GM19239 (cell line): ENCODE measurements around the gene MED15.

Experiments
- DNase-seq: peaks from one replicate; pipeline ENCODE4 v3.0.0; 2011; ENCODE audit warnings: low spot score; ENCODE audit not compliant: insufficient read length
- FAIRE-seq: peaks from 2 replicates; lab custom pipeline; 2011; peaks lifted over from hg19 to GRCh38; lab: Jason Lieb, UNC

Gene MED15

DNA sequence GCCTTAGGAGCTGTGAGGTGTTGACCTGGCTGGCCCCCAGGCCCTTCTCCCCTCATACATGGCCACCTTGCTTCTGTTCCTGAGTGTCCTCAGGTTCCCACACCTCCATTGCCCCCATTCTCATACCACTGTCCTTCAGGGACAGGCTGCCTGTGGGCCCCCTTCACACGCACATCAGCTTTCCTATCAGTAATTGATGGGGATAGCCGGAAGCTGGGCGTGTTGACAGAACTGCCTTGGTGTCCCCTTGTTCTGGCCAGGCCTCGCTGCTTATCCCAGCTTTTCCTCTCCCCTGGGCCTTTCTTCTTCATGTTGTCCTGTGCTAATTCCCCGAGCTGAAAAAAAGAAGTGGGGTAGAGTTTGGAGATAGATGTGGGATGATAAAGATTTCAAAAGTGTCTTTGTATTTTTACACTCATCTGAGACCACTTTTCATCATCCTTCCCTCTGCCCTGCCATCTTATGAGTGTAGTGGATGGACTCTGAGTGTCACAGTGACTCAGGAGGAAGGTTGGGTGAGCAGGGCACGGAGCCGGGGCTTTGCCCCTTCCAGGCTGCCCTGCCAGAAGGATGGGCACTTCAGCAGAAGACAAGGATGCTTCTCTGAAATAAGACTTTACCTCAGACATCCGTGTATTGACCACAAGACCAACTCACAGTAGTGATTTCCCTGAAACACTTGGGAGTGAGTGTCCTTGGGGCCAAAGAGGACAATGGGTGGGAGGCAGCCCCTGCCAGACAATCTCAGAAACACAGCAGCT, 42.8 kb downstream of the MED15 start:
- no peak for FAIRE-seq
- DNase-seq = no peak

DNA sequence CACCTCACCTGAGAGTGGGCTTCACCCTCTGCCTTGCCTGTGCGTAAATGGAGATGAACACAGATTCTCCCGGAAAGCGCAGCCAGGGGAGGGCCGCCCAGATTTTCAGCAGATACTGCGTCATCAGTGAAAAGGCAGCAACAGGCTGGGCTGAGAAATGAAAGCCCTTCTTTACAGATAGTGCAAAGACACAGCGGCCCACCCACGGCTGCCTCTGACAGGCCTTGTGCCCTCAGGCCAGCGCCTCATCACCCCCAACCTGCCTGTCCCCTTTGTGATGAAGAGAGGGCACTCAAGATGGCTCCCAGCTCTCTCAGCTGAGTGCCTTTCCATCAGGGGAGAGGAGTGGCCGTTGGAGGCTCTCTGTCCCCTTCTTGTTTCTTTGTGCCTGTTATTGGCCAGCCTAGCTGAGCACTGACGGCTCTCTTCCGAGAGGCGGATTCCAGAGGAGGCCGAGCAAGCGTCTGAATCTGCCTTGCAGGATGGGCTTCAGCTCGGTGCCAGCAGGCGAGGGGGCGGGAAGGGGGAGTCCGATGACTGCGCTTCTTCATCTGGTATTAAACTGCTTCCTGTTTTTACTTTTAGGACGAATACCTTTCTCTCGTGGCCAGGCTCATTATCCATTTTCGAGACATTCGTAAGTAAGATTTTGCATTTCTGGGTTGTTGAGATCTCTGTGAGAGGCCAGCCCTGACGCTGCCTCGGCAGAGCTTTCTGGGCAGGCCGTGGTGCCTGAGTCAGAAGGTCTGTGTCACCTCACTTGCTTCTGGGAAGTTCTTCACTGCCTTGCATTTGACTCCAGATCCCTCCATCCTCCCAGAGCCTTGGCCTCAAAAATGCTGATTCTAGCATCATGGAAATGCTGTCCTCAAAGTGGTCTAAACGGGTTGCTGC, 43.7 kb downstream of the MED15 start:
- DNase-seq = no peak
- peak; percentile 39 for FAIRE-seq

DNA sequence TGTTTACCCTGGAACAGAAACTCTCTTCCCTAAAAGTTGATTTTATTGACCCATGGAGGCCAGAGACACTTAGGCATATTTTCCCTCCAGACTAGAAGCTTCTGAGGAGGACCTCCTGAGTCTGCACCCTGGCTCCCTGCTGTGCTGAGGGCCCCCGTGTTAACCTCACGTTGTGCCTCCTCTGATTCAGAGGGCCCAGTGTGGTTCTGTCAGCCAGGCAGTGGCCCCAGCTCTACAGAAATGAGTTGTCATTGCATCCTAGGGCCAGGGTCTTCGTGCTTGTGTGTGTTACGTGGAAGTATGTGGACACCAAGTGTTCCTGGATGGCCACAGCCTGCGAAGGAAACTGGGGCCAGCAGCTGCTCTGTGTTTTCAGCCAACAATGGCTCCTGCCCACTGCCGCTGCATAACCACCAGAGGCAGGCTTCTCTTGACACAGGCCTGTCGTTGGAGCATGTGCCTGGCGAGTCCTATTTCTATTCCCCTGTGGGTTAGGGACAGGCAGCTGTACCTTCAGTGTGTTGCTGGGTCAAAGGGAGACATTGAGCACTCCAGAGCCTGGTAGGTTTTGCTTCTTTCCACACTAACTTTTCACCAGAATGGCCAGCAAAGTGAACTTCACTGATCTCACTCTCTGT, 44.5 kb downstream of the MED15 start:
- DNase-seq (no peak), FAIRE-seq (no peak)

DNA sequence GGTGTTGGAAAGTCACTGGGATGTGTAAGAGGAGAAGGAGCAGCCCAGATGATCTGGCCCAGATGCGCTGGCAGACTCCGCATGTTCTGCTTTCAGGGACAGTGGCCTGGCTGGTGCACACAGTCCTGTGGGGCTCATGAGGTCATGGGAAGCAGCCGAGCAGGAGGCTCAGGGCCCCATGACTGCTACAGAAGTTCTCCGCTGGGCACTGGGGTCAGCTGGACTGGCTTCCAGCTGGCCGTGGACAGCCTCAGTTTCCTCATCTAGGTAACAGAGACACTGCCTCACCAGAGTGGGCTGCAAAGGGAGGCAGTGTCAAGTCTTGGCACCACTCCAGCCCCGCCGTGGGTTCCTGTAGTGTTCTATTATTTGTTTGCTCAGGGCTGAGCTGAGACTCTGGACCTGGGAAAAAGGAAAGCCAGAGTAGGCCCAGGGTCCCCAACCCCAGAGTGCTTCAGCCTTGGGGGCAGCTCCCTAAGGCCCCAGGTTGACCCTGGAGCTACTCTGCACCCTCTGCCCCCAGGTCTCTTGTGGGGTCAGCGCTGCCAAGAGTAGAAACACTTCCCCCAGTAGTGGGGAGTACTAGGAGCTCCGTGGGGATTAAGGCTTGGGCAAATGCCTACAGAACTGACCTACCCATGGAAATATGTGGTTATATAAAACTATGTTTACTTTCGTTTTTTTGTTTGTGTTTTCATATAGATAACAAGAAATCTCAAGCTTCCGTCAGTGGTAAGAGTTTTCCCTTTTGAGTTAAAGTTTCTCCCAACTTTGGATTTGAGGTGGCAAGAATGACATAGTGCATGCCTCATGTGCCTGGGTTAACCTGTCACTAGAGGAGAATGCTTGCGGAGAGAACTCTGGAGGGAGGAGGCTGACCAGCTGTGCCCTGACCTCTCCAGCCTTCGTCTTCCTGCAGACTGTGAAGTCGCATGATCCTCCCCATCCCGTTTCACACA, 45.3 kb downstream of the MED15 start:
- FAIRE-seq = no peak
- DNase-seq = no peak

DNA sequence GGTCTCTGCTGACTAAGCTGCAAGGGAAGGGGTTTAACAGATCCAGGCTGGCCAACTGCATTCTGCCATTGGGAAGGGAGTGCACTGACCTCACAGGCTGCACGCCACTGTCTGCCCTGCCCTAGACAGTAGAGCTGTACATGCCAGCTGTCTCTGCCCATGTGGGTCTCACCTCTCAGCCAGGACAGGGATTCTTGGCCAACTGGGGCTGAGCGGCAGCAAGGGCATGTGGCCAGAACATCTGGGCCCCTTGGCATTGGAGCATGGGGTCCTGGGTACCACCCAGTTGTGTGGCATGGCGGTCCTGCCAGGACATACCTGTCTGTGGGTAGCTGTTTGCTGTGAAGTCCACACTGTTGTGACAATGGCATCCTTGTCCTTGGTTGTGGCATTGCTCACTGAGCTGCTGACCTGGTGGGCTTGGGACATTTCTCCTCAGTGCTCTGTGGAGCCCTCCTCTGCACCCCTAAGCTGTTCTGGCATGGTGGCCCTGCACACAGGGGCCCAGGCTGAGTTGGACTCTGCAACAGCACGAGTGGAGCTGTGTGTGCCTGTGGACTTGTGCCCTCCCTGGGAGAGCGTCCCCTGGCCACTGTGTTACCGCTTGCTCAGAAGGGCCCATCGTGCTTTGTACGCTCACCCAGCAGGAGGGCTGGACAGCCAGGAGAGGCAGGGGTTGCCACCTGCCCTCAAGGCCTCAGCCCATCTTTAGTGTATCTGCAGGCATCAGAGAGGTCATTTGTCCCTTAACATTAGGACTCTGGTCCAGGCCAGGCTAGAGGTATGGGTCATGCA, 46.7 kb downstream of the MED15 start:
- FAIRE-seq (no peak), DNase-seq (no peak)

DNA sequence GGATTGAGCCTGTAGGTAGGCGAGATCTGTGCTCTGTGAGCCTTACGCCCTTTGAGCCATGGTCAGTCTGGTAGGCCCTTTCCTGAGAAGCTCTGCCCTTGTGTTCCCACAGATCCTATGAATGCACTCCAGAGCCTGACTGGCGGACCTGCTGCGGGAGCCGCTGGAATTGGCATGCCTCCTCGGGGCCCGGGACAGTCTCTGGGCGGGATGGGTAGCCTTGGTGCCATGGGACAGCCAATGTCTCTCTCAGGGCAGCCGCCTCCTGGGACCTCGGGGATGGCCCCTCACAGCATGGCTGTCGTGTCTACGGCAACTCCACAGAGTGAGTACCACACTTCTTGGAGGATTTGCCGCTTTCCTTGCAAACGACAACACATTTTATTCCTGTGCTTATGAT, 47.4 kb downstream of the MED15 start:
- DNase-seq (no peak), FAIRE-seq (no peak)

DNA sequence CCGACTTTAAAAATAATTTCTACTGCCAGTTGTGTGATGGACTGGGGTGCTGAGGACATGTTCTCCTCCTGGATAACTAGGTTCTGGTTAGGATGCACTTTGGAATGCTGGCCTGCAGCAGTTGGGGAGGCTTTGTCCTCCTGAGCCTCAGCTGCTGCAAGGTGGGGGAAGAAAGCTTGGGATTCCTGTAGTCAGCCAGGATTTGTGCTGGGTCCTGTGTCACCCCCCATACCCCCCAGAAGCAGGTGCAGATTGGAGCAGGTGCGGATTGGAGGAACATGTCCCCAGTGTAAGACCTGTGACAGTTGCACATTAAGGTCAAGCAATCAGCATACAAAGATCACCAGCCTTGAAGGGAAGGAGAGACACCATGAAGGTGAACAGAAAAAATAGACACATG, 51.1 kb downstream of the MED15 start:
- FAIRE-seq (no peak), DNase-seq (no peak)

DNA sequence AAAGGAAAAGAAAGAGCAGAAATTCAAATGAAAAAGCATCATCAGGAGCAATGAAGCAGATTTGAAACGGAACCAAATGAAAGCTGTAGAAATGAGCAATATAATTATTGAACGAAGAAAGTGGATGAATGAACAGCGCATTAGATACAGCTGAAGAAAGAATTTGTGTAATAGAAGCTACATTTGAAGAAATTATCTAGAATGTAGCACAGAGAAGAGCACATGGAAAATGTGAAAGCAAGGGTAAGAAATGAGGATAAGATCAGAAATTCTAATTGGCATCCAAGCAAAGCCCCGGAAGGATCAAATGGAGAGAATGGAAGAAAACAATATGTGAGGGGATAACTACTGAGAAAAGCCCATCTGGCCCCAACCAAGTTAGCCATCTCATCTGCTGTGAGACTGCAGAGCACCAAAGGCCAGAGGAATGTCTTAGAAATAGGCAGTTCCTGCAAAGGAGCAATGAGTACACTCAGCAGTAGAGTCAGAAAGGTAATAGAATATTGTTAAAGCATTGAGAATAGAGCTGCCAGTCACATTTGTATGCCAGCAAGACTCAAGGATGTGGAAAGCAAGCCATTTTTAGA, 51.9 kb downstream of the MED15 start:
- no peak for FAIRE-seq
- no peak for DNase-seq

DNA sequence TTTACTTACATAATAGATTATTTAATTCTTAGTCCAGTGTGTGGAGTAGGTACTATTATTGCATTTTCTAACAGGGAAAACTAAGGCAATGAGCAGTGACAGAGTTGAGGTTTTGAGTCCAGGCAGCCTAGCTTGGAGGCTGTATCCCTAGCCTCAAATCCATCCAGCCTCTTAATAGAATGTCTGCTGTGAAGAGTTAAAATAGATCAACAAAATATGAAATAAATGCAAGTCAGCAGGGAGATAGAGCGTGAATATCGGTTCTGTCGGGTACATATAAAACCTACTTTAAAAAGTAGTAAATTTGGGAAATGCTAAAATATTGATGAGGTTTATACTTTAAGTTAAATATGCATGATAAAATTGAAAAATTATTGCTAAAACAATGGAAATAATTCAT, 53.3 kb downstream of the MED15 start:
- DNase-seq = no peak
- FAIRE-seq = no peak

DNA sequence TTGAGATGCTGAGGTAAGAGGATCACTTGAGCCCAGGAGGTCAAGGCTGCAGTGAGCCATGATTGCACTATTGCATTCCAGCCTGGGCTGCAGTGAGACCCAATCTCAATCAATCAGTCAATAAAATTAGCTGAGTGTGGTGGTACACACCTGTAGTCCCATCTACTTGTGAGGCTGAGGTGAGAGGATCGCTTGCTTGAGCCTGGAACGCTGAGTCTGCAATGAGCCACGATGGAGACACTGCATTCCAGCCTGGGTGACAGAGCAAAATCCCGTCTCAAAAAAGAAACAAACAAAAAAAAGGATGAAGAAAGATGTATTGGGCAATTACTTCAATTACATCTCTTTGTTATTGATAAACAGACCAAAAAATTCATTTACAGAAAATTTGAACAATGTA, 54.5 kb downstream of the MED15 start:
- DNase-seq = no peak
- FAIRE-seq = no peak

DNA sequence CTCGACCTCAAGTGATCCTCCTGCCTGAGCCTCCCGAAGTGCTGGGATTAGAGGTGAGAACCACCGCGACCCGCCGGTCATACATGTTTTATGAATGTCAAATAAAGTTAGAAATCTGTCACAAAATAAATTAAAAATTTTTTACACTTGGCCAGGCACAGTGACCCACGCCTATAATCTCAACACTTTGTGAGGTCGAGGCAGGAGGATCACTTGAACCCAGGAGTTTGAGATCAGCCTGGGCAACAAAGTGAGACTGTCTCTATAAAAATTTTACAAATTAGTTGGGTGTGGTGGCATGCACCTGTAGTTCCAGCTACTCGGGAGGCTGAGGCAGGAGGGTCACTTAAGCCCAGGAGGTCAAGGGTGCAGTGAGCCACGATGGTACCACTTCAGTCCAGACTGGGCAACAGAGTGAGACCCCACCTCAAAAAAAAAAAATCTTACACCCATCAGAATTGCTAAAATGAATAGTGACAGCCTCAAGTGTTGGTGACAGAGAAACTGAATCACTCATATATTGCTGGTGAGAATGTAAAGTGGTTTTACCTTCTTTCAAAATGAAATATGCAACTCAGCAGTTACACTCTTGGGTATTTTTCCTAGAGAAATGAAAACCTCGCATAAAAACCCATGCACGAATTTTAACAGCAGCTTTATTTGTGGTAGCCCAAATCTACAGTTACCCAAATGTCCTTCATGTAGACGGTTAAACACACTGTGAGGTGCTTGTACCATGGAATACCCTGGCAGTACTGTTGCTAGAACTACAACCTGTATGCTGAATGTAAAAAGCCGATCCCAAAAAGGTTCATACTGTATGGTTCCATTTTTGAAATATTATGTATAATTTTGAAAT, 55.4 kb downstream of the MED15 start:
- no peak for DNase-seq
- FAIRE-seq = no peak

DNA sequence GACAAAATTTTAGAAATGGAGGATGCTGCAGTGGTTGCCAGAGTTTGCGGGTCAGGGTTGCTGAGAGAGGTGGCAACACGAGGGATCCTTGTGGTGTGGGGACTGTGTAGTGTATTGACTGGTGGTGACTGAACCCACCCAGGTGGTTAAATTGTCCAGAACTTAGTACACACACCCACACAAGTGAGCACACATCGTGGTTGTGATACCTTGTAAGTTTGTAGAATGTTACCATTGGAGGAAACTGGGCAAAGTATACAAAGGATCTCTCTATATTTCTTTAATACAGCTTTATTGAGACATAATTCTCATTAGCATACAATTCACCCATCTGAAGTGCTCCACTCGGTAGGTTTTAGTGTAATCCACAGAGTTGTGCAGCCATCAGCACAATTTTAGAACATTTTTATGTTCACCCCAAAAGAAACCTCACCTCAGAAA, 56.1 kb downstream of the MED15 start:
- DNase-seq = no peak
- no peak for FAIRE-seq

DNA sequence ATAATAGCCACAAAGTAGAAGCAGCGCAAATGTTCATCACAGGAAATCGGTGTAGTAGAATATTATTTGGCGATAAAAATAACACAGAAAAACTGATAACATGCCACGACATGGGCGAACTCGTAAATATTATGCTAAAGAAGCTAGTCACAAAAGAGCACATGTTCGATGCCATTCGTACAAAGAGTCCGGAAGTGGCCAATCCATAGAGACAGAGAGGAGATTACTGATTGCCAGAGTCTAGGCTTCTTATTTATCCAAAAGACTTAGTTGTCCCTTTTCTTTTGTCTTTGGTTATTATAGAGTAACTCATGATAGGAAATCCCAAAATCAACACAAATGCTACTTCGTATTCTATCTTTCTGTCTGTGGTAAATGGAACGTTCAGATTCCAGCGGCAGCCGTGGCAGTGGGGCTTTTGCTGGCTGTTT, 56.5 kb downstream of the MED15 start:
- FAIRE-seq (no peak), DNase-seq (no peak)

DNA sequence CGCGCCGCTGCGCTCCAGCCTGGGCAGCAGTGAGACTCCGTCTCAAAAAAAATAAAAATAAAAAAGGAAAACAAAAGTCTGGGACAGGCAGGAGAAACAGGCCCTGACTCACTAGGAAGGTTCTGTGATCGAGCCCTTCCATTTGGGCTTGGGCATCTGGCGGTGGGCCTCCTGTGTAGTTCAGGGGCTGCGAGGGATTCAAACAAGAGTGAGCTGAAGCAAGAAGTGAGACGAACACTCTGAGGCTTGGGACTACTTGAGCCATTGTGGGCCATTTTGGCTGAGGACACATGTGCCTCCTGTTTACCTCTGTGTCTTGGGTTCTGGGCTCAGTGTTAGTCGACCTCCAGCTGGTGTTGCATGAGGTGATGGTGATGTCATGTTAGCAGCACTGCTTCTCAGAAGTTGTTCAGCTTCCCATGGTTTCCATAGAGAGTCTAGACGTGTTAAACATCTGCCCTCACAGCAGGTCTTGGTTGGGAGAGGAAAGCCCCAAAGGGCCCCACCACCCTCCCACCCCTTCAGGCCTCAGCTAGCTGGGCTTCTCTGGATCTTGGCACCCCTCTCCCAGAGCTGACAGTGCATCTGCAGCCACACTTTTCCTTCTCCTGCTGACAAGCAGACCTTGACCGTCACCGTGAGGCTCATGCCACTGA, 57.8 kb downstream of the MED15 start:
- DNase-seq (no peak), FAIRE-seq (no peak)

DNA sequence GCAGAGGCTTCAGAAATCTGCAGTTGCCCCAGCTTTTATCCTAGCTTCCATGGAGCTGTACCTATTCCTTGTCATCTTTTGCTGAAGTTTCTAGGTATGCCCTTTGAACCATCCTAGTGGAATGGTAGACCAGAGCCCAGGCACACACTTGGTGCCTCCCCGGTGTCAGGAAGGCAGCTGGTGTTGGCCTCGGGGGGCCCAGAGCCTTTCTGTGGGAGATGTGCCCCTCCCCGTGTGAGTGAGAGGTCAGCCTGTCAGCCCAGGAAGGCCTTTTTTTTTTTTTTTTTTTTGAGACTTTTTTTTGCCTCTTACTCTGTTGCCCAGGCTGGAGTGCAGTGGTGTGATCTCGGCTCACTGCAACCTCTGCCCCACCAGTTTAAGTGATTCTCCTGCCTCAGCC, 58.4 kb downstream of the MED15 start:
- DNase-seq (no peak), FAIRE-seq (no peak)

DNA sequence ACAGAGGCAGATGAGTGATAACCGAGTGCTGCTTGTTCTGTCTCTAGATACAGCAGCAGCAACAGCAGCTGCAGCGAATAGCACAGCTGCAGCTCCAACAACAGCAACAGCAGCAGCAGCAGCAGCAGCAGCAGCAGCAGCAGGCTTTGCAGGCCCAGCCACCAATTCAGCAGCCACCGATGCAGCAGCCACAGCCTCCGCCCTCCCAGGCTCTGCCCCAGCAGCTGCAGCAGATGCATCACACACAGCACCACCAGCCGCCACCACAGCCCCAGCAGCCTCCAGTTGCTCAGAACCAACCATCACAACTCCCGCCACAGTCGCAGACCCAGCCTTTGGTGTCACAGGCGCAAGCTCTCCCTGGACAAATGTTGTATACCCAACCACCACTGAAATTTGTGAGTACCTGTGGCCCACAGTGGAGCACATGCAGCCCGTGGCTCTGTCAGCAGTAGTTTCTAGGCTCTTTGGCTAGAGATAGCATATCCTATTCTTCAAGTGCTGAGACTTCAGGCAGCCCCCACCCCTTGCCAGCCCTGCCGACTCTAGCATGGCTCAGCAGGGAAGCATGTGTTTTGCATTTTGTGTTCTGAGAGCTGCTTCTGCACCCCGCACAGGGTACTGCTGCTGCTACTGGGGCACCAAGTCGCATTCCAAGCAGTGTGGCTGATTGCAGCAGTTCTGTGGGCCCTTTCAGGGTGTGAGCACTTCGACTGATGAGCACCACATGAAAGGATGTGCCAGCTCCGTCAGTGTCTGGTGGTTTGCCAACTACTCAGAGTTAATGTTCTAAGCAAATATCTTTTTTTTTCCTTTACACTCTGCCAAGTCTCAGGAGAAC, 59.2 kb downstream of the MED15 start:
- DNase-seq (no peak), FAIRE-seq (no peak)
